ENCODE data around the gene TRDN. TPM values are rescaled to one million over a fixed set of nuclear protein-coding genes. Genes with fewer than 3 reads are reported as not detected.

The TRDN gene
- total RNA-seq, 1 experiment from 2014 or later = 10.4 TPM

- Histone ChIP-seq H2BK12ac (ENCODE audit: insufficient read length, low read depth, low read length) (no peak overlapping the region), H3K27me3 (ENCODE audit: insufficient read depth, low read length) (no peaks in the 10 kb centered on the region), H3K14ac (ENCODE audit: insufficient read depth, low read length) (no peak overlapping the region), H3K27ac (ENCODE audit: insufficient read length, low read depth, low read length) (no peak overlapping the region), H4K91ac (ENCODE audit: insufficient read length, low read depth, low read length) (no peak overlapping the region), H2AK5ac (ENCODE audit: insufficient read length, low read length) (no peak overlapping the region), H4K5ac (ENCODE audit: insufficient read length, low read depth, low read length) (no peak overlapping the region), H2BK5ac (ENCODE audit: insufficient read length, low read length) (no peak overlapping the region), H2BK15ac (ENCODE audit: low read depth, low read length) (no peak overlapping the region), H4K8ac (replicated peaks; ENCODE audit: insufficient read length, low read depth, low read length) (no peak overlapping the region), H4K20me1 (ENCODE audit: control insufficient read depth, insufficient read depth, insufficient read length) (no peaks in the 10 kb centered on the region), H2BK120ac (ENCODE audit: low read depth, low read length, poor library complexity, severe bottlenecking) (no peak overlapping the region), H3K9ac (ENCODE audit: extremely low read depth, insufficient read length, low read length) (no peak overlapping the region), H3K4ac (ENCODE audit: low read depth, low read length) (no peak overlapping the region), H3K79me2 (ENCODE audit: insufficient read depth, low read length) (no peaks in the 10 kb centered on the region), H3K9me3 (ENCODE audit: control insufficient read depth, low read depth, low read length) (no peaks in the 10 kb centered on the region), H3K23ac (ENCODE audit: insufficient read length, low read depth, low read length) (no peak overlapping the region), H3K23me2 (ENCODE audit: insufficient read length, low read depth, low read length, poor library complexity, severe bottlenecking) (no peaks in the 10 kb centered on the region), H3K56ac (ENCODE audit: insufficient read length, low read depth, low read length) (no peak overlapping the region), H2BK20ac (ENCODE audit: low read depth, low read length, poor library complexity, severe bottlenecking) (no peak overlapping the region), H3K4me2 (ENCODE audit: insufficient read depth, insufficient read length, low read length) (no peak overlapping the region), H3K18ac (ENCODE audit: insufficient read length, low read depth, low read length) (no peak overlapping the region), H3T11ph (ENCODE audit: low read length) (no peak overlapping the region), H3K4me1 (ENCODE audit: insufficient read depth, low read length) (no peaks in the 10 kb centered on the region), H3K79me1 (ENCODE audit: insufficient read depth, low read depth, low read length, poor library complexity, severe bottlenecking) (no peaks in the 10 kb centered on the region), H2AFZ (ENCODE audit: low read length) (no peak overlapping the region)
- WGBS (ENCODE audit: extremely low coverage, insufficient read length, low lambda C conversion rate) = no CpG with 5 or more reads among the region's 7 CpGs
- Mint-ChIP-seq H3K9me3 (peaks cover 0 to 3% of the 10 kb centered on the region in 2 experiments; a peak in 3 of 5 replicates), H3K4me3 (no peak overlapping the region), H3K4me1 (no peaks in the 10 kb centered on the region), H3K27me3 (ENCODE audit: low read depth) (peaks cover 2% of the 10 kb centered on the region), H3K27ac (peak overlapping the region in 1 of 3 experiments; percentile 60; a peak in 1 of 7 replicates), H3K36me3 (ENCODE audit: insufficient read depth in 1 of 3, low read depth in 3 of 3) (peaks cover 0 to 2% (median 0%) of the 10 kb centered on the region in 3 experiments; a peak in 1 of 7 replicates)
- TF ChIP-seq, protein P1, sequence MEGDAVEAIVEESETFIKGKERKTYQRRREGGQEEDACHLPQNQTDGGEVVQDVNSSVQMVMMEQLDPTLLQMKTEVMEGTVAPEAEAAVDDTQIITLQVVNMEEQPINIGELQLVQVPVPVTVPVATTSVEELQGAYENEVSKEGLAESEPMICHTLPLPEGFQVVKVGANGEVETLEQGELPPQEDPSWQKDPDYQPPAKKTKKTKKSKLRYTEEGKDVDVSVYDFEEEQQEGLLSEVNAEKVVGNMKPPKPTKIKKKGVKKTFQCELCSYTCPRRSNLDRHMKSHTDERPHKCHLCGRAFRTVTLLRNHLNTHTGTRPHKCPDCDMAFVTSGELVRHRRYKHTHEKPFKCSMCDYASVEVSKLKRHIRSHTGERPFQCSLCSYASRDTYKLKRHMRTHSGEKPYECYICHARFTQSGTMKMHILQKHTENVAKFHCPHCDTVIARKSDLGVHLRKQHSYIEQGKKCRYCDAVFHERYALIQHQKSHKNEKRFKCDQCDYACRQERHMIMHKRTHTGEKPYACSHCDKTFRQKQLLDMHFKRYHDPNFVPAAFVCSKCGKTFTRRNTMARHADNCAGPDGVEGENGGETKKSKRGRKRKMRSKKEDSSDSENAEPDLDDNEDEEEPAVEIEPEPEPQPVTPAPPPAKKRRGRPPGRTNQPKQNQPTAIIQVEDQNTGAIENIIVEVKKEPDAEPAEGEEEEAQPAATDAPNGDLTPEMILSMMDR (conservative IDR thresholded peaks at IDR 0.05) = no peak
- DNase-seq = no peak
These were observed 453.8 kb downstream of the TRDN start for GRCh38 chr6:123182998-123183397.
